Adrenal gland (tissue), 12 donors: ENCODE results near the gene TSPAN9. TPM values are rescaled to one million over a fixed set of nuclear protein-coding genes. Genes with fewer than 3 reads are reported as not detected.

Source experiments
- DNase-seq, 7 donors: peaks; one replicate each; pipeline ENCODE4 v3.0.0-alpha.2; 2019 to 2020
- H3K27ac ChIP-seq, 5 donors: fragments of 200-600 bp; sonication (generic) in 4 of 5; 1 replicate in 3 of 5; 2 replicates in 2 of 5; pipeline versions ENCODE4 v1.5.1 to v1.8.0; 2016 to 2020; ENCODE audit warnings: mild to moderate bottlenecking in 1 of 5
- H3K27me3 ChIP-seq: fragments of 200-600 bp; 2 replicates; pipeline ENCODE4 v1.8.0; 2021
- H3K36me3 ChIP-seq, 2 donors: fragments of 200-600 bp; replicated peaks in 1 of 2; 1 replicate in 1 of 2; 2 replicates in 1 of 2; pipeline versions ENCODE4 v1.5.1 to v1.8.0; 2018 to 2022
- H3K4me1 ChIP-seq, 2 donors: fragments of 200-600 bp; replicated peaks in 1 of 2; 1 replicate in 1 of 2; 2 replicates in 1 of 2; pipeline versions ENCODE4 v1.5.1 to v1.8.0; 2018 to 2021
- H3K4me3 ChIP-seq, 4 donors: fragments of 200-600 bp; sonication (generic) in 3 of 4; one replicate each; pipeline ENCODE4 v1.5.1; 2016 to 2018
- H3K9me3 ChIP-seq, 3 donors: fragments of 200-600 bp; sonication (generic) in 1 of 3; replicated peaks in 1 of 3; 1 replicate in 2 of 3; 2 replicates in 1 of 3; pipeline versions ENCODE4 v1.5.1 to v1.8.0; 2016 to 2021
- POLR2A ChIP-seq, 2 donors: fragments of 450-650 bp; IDR thresholded peaks; one replicate each; pipeline ENCODE4 v1.6.1; 2017; ENCODE audit warnings: antibody characterized with exemption in 2 of 2, mild to moderate bottlenecking in 2 of 2, moderate library complexity in 1 of 2
- whole genome bisulfite sequencing, 4 donors: extraction: QIAGEN DNeasy Blood & Tissue Kit in 2 of 4; methylation state at CpG; one replicate each; pipeline versions ENCODE4 v1.1.5 to v1.1.7; 2013 to 2017; 5-methylcytosine and 5-hydroxymethylcytosine counted together
- intact Hi-C, 2 donors: fragments of 100-400 bp; cut with DNase I; formaldehyde crosslinking; loops; one replicate each; pipeline versions ENCODE4 v1.14.1 to v1.15.0; 2022 to 2023
- polyA plus RNA-seq, 3 donors: library from polyadenylated mRNA; stranded (reverse); fragments of 200-250 nt in 2 of 3; fragments of 350-450 nt in 1 of 3; fragmentation: Illumina TruSeq in 1 of 3; extraction: RNeasy Lipid Tissue Mini Kit (QIAGEN cat#74804) in 1 of 3; gene quantifications; one replicate each; pipeline ENCODE4 v1.2.3, GENCODE V29; 2013 to 2014
- total RNA-seq, 9 donors: library from RNA; depleted of rRNA in 4 of 9; stranded (reverse); fragments of >200 nt in 4 of 9; fragments of 120-200 nt in 1 of 9; fragmentation: NEBNext Ultra II Directional in 1 of 9; extraction: Animal tissue kit (Norgen Biotek cat#: 25700) in 1 of 9; gene quantifications; one replicate each; pipeline versions ENCODE4 v1.1.0 to v1.2.4, GENCODE V29; 2013 to 2023
- TF ChIP-seq, protein P1 (sequence below), 6 experiments: fragments of 450-650 bp in 4 of 6; fragments of 200-600 bp in 2 of 6; sonication (generic) in 1 of 6; IDR thresholded peaks; 1 replicate in 5 of 6; 2 replicates in 1 of 6; pipeline versions ENCODE4 v1.5.1 to v1.8.0; 2016 to 2021; ENCODE audit warnings: antibody characterized with exemption in 6 of 6, mild to moderate bottlenecking in 2 of 6, moderate library complexity in 1 of 6
- donor health status: healthy with polysubstance abuse.
- donor health status: Bipolar disorder and iron deficiency.
- donor health status: DM: yes; HTN: yes; CAD: no.
- donor health status: DM: no; HTN: no; CAD: no.
- donor health status: DM: no; HTN: no; CAD: no.
- donor health status: DM: yes; HTN: yes; CAD: no.

TSPAN9 gene
- total and polyA plus RNA-seq, 12 donors, result 12.4 to 31.4 (median 22.4) TPM

DNA sequence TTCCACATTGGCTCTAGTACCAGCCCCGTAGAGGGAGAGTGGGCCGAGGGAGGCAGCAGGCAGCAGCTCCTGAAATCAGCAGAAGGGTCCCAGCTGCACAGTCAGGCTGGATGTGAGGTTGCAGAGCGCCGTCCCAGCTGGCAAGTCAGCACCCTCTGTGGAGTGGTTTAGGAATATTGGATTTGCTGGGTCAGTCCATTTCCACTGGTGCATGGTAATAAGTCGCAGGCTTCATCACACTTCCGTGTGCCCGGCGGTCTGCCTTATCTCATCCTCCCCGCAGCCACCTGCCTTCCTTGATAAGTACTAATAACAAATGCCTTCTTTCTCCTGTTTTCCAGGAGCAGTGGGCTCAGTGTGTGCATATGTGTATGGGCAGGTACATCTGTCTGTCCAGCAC lies 112.9 kb downstream of the TSPAN9 start:
- TF ChIP-seq, protein P1, sequence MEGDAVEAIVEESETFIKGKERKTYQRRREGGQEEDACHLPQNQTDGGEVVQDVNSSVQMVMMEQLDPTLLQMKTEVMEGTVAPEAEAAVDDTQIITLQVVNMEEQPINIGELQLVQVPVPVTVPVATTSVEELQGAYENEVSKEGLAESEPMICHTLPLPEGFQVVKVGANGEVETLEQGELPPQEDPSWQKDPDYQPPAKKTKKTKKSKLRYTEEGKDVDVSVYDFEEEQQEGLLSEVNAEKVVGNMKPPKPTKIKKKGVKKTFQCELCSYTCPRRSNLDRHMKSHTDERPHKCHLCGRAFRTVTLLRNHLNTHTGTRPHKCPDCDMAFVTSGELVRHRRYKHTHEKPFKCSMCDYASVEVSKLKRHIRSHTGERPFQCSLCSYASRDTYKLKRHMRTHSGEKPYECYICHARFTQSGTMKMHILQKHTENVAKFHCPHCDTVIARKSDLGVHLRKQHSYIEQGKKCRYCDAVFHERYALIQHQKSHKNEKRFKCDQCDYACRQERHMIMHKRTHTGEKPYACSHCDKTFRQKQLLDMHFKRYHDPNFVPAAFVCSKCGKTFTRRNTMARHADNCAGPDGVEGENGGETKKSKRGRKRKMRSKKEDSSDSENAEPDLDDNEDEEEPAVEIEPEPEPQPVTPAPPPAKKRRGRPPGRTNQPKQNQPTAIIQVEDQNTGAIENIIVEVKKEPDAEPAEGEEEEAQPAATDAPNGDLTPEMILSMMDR (IDR thresholded peaks at IDR 0.05), result no peak
- no peak for TF ChIP-seq POLR2A (IDR thresholded peaks at IDR 0.05)
- Histone ChIP-seq H3K27me3 (no peaks in the 10 kb centered on the region), H3K27ac (no peak overlapping the region), H3K36me3 (no peaks in the 10 kb centered on the region), H3K4me1 (no peaks in the 10 kb centered on the region), H3K4me3 (no peak overlapping the region), H3K9me3 (no peaks in the 10 kb centered on the region)
- intact Hi-C loops, result no loop called here
- no peak for DNase-seq
- WGBS, 4 donors, result 36 to 53% (median 51%) methylated on average over 5 to 9 of the region's 9 CpGs

DNA sequence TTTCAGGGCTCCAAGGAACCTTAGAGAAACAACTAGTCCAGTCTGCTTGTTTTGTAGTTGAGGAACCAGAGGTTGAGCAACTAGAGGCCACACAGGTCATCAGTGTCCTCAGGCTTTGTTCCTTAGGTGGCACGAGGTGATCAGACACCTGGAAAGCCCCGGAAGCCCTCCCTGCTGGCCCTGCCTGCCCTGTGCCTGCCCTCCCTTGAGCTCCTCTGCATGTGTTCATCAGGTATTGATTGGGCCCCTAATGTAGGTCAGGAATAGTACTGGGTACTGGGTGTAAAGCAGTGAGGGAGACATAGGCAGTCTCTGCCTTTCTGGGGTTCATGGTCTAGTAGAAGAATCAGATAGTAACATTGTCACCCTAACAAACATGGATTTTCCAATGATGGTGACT lies 114.3 kb downstream of the TSPAN9 start:
- TF ChIP-seq, protein P1 (IDR thresholded peaks at IDR 0.05), result no peak
- TF ChIP-seq POLR2A (IDR thresholded peaks at IDR 0.05), result no peak
- H3K27ac ChIP-seq, result no peak overlapping the region

DNA sequence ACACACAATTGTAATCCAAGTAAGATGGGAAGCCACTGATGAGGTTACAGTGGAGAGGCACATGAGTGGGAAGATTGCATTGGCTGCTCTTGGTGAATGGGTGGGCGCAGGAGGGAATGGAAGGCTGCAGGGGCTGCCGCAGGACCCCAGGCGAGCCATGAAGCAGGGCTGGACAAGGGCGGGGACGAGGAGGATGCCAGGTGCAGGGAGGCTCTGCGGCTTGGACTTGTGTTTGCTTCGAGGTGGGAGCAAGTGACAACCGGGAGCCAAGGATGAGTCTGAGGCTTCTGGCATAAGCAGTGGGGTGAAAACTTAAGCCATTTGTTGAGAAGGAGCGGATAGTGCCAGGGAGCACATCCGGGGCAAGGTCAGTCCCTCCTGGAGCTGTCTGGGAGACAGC lies 115.0 kb downstream of the TSPAN9 start:
- intact Hi-C loops, result no loop called here
- no peak overlapping the region for H3K27ac ChIP-seq
- TF ChIP-seq, protein P1 (IDR thresholded peaks at IDR 0.05), result no peak
- no peak for TF ChIP-seq POLR2A (IDR thresholded peaks at IDR 0.05)
- no peaks in the 10 kb centered on the region for H3K36me3 ChIP-seq
- no peaks in the 10 kb centered on the region for H3K9me3 ChIP-seq
- H3K4me3 ChIP-seq, result no peak overlapping the region
- H3K27me3 ChIP-seq, result no peaks in the 10 kb centered on the region
- no peak for DNase-seq
- 82 to 87% (median 86%) methylated on average over 9 to 10 of the region's 10 CpGs for WGBS, 4 donors
- H3K4me1 ChIP-seq, result no peaks in the 10 kb centered on the region

More for the DNA sequence above, 114.3 kb downstream of the TSPAN9 start:
- Histone ChIP-seq H3K4me1 (no peaks in the 10 kb centered on the region), H3K4me3 (no peak overlapping the region), H3K36me3 (no peaks in the 10 kb centered on the region), H3K27me3 (no peaks in the 10 kb centered on the region), H3K9me3 (no peaks in the 10 kb centered on the region)
- no peak for DNase-seq
- WGBS, 4 donors, result 86 to 100% (median 88%) methylated on average over 1 to 2 of the region's 2 CpGs
- intact Hi-C loops, result no loop called here

DNA sequence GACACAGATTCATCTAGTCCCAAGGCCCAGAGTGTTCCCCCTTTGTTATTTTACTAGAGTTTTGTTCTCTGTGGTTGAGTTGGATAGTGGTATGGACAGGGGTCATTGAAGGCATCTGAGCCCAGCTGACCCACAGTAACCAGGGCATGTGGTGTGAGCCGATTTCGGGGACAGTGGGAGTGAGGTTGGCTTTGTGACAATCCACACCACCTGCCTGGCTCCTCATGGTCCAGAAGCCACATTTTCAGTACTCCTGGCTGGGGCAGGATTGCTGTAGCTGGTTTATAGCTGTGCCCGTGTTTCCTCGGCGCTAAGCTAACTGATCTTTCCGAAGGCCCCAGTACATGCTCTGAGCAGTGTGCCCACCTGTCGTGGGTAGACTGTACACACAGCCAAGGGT lies 116.0 kb downstream of the TSPAN9 start:
- H3K27me3 ChIP-seq, result no peaks in the 10 kb centered on the region
- no peaks in the 10 kb centered on the region for H3K36me3 ChIP-seq
- TF ChIP-seq POLR2A (IDR thresholded peaks at IDR 0.05), result no peak
- TF ChIP-seq, protein P1 (IDR thresholded peaks at IDR 0.05), result no peak
- 87 to 100% (median 92%) methylated on average over 3 to 7 of the region's 7 CpGs for WGBS, 4 donors
- H3K4me1 ChIP-seq, result no peaks in the 10 kb centered on the region
- intact Hi-C loops, result no loop called here
- H3K27ac ChIP-seq, result no peak overlapping the region
- no peak for DNase-seq
- H3K9me3 ChIP-seq, result no peaks in the 10 kb centered on the region
- H3K4me3 ChIP-seq, result no peak overlapping the region
